Psoas muscle (tissue), 8 donors: ENCODE results near the gene POU2AF1. TPM values are rescaled to one million over a fixed set of nuclear protein-coding genes. Genes with fewer than 3 reads are reported as not detected.
"Not testable (repeated sequence)": the region's sequence is repeated elsewhere in the genome, so short reads cannot be mapped to it uniquely, and the experiment has no call there.

ENCODE experiments used
- ATAC-seq, 4 donors: fragments of 200-7000 bp; cut with Tn5 transposase; one replicate each; pipeline ENCODE4 v1.9.1; 2020; ENCODE audit warnings: moderate library complexity in 3 of 4, mild to moderate bottlenecking in 2 of 4
- DNase-seq, 2 donors: peaks; one replicate each; pipeline ENCODE4 v3.0.0-alpha.2; 2020
- H3K27ac ChIP-seq: fragments of 200-600 bp; one replicate; pipeline ENCODE4 v1.8.0; 2022
- H3K27me3 ChIP-seq, 3 donors: fragments of 200-600 bp in 1 of 3; one replicate each; pipeline versions ENCODE4 v1.6.1 to v1.8.0; 2013 to 2022; ENCODE audit warnings: low read length in 2 of 3, mild to moderate bottlenecking in 2 of 3, moderate library complexity in 1 of 3; ENCODE audit not compliant: insufficient read depth in 3 of 3
- H3K36me3 ChIP-seq, 2 donors: fragments of 200-600 bp in 1 of 2; one replicate each; pipeline versions ENCODE4 v1.6.1 to v1.8.0; 2013 to 2022; ENCODE audit warnings: low read depth in 1 of 2, mild to moderate bottlenecking in 1 of 2, moderate library complexity in 1 of 2; ENCODE audit not compliant: insufficient read depth in 1 of 2
- H3K4me1 ChIP-seq: fragments of 200-600 bp; one replicate; pipeline ENCODE4 v1.8.0; 2022
- H3K4me3 ChIP-seq: fragments of 200-600 bp; one replicate; pipeline ENCODE4 v1.8.0; 2022; ENCODE audit warnings: mild to moderate bottlenecking
- H3K9me3 ChIP-seq: fragments of 200-600 bp; one replicate; pipeline ENCODE4 v1.8.0; 2022
- CTCF ChIP-seq: fragments of 200-600 bp; IDR thresholded peaks from one replicate; pipeline ENCODE4 v1.8.0; 2022; ENCODE audit warnings: antibody characterized with exemption
- WGBS, 3 donors: extraction: QIAGEN DNeasy Blood & Tissue Kit; methylation state at CpG; one replicate each; pipeline versions ENCODE4 v1.1.6 to v1.1.7; 2013; 5-methylcytosine and 5-hydroxymethylcytosine counted together
- intact Hi-C, 2 donors: fragments of 100-400 bp; cut with DNase I; formaldehyde crosslinking; loops; one replicate each; pipeline versions ENCODE4 v1.11.0 to v1.14.2; 2022
- polyA plus RNA-seq, 3 donors: library from polyadenylated mRNA; stranded (reverse); fragments of 200-250 nt; gene quantifications; one replicate each; pipeline ENCODE4 v1.2.3, GENCODE V29; 2013
- total RNA-seq, 4 donors: library from RNA; stranded (reverse); fragmentation: NEBNext Ultra II Directional in 2 of 4; extraction: Animal tissue kit (Norgen Biotek cat#: 25700) in 2 of 4; gene quantifications; one replicate each; pipeline versions ENCODE4 v1.2.1 to v1.2.4, GENCODE V29; 2021 to 2023
- donor health status: healthy with polysubstance abuse.
- donor health status: DM: no; HTN: no; CAD: no; lungs with moderate emphysema.
- donor health status: Bipolar disorder and iron deficiency.
- donor health status: healthy.
- donor health status: DM: yes; HTN: yes; CAD: no.
- donor health status: DM: no; HTN: no; CAD: no.
- donor health status: DM: no; HTN: no; CAD: no.
- donor health status: DM: yes; HTN: yes; CAD: no.

Gene POU2AF1
- total and polyA plus RNA-seq, 7 donors: 0.01 to 0.25 (median 0.13) TPM; not detected in 3

GRCh38 chr11:111320728-111321568, 58.1 kb downstream of the POU2AF1 start:
- Histone ChIP-seq H3K27ac (no peak overlapping the region), H3K9me3 (no peaks in the 10 kb centered on the region), H3K4me1 (no peaks in the 10 kb centered on the region), H3K4me3 (no peak overlapping the region), H3K27me3 (no peaks in the 10 kb centered on the region), H3K36me3 (no peaks in the 10 kb centered on the region)
- ATAC-seq (no peak), DNase-seq (no peak)
- 40 to 48% (median 48%) methylated on average over 5 of the region's 5 CpGs for WGBS, 3 donors
- no peak for TF ChIP-seq CTCF
- intact Hi-C loops: no loop called here

- H3K27ac ChIP-seq, H3K27me3 ChIP-seq, ATAC-seq, H3K9me3 ChIP-seq, H3K36me3 ChIP-seq, DNase-seq, intact Hi-C loops, H3K4me1 ChIP-seq, H3K4me3 ChIP-seq: not testable (repeated sequence)
- WGBS, 3 donors: 81 to 85% (median 82%) methylated on average over 6 of the region's 6 CpGs
These were observed 58.9 kb downstream of the POU2AF1 start for GRCh38 chr11:111320199-111320598.

- no peak overlapping the region for H3K4me3 ChIP-seq
- no peaks in the 10 kb centered on the region for H3K36me3 ChIP-seq
- intact Hi-C loops: no loop called here
- H3K4me1 ChIP-seq: no peaks in the 10 kb centered on the region
- H3K27ac ChIP-seq: no peak overlapping the region
- TF ChIP-seq CTCF: no peak
- H3K27me3 ChIP-seq: no peaks in the 10 kb centered on the region
- ATAC-seq (no peak), DNase-seq (no peak)
- H3K9me3 ChIP-seq: no peaks in the 10 kb centered on the region
- WGBS, 3 donors: 63 to 73% (median 73%) methylated on average over 6 of the region's 6 CpGs
These were observed 59.8 kb downstream of the POU2AF1 start for GRCh38 chr11:111319296-111319695.

- no peak for TF ChIP-seq CTCF
- ATAC-seq (no peak), DNase-seq (no peak)
- Histone ChIP-seq H3K36me3 (no peaks in the 10 kb centered on the region), H3K4me1 (no peaks in the 10 kb centered on the region), H3K9me3 (no peaks in the 10 kb centered on the region), H3K27me3 (no peaks in the 10 kb centered on the region), H3K4me3 (no peak overlapping the region), H3K27ac (no peak overlapping the region)
- intact Hi-C loops: no loop called here
- WGBS, 3 donors: 75 to 88% (median 83%) methylated on average over 1 of the region's 1 CpG
These were observed 67.0 kb downstream of the POU2AF1 start for GRCh38 chr11:111312076-111312475.

GRCh38 chr11:111310723-111311122, 68.4 kb downstream of the POU2AF1 start:
- Histone ChIP-seq H3K27ac (no peak overlapping the region), H3K4me1 (no peaks in the 10 kb centered on the region), H3K9me3 (no peaks in the 10 kb centered on the region), H3K36me3 (no peaks in the 10 kb centered on the region), H3K27me3 (no peaks in the 10 kb centered on the region), H3K4me3 (no peak overlapping the region)
- intact Hi-C loops: no loop called here
- DNase-seq (no peak), ATAC-seq (no peak)
- 87 to 93% (median 93%) methylated on average over 6 of the region's 6 CpGs for WGBS, 3 donors
- TF ChIP-seq CTCF: no peak
